ENCODE results near the gene LRCH4. TPM values are rescaled to one million over a fixed set of nuclear protein-coding genes. Genes with fewer than 3 reads are reported as not detected.
A peak's percentile ranks its signal among the peaks of the same experiment; 100 is the strongest.

LRCH4 gene
- total and polyA plus RNA-seq, 5 donors: 29.0 to 36.0 (median 33.4) TPM

- Histone ChIP-seq H3K4me1 (ENCODE audit: control insufficient read depth, insufficient read depth, low read length) (peaks cover 2% of the 10 kb centered on the region), H3K27ac (ENCODE audit: low read length) (no peak overlapping the region), H3K4me3 (ENCODE audit: low read length) (no peak overlapping the region), H3K9me3 (ENCODE audit: control insufficient read depth, low read length) (no peaks in the 10 kb centered on the region), H3K27me3 (ENCODE audit: control insufficient read depth, insufficient read depth) (no peaks in the 10 kb centered on the region)
- intact Hi-C loops (cut with DNase I): loop anchor here in 1 of 4 donors (10.0 kb wide), 1 partner anchor 94 kb away; the partner anchor contains the start of gene GNB2
- peak in 2 of 3 donors; percentile 27 to 29 for DNase-seq
- 84% methylated on average over 11 of the region's 11 CpGs for WGBS
- no peak for ATAC-seq
These were observed 5.3 kb downstream of the LRCH4 start for GRCh38 chr7:100580466-100581283.

- Histone ChIP-seq H3K27me3 (ENCODE audit: control insufficient read depth, insufficient read depth) (no peaks in the 10 kb centered on the region), H3K9me3 (ENCODE audit: control insufficient read depth, low read length) (no peaks in the 10 kb centered on the region), H3K27ac (ENCODE audit: low read length) (no peak overlapping the region), H3K4me1 (ENCODE audit: control insufficient read depth, insufficient read depth, low read length) (no peaks in the 10 kb centered on the region), H3K4me3 (ENCODE audit: low read length) (no peak overlapping the region)
- intact Hi-C loops (cut with DNase I): no loop called here
- ATAC-seq (no peak), DNase-seq (peak in 2 of 3 donors; percentile 12 to 43)
- WGBS: 92% methylated on average over 28 of the region's 28 CpGs
These were observed 7.4 kb downstream of the LRCH4 start for GRCh38 chr7:100578246-100579183.

GRCh38 chr7:100577507-100577906, 8.4 kb downstream of the LRCH4 start:
- intact Hi-C loops (cut with DNase I): no loop called here
- DNase-seq: peak in 1 of 3 donors; percentile 50
- H3K4me1 ChIP-seq (ENCODE audit: control insufficient read depth, insufficient read depth, low read length): no peaks in the 10 kb centered on the region
- H3K9me3 ChIP-seq (ENCODE audit: control insufficient read depth, low read length): no peaks in the 10 kb centered on the region
- WGBS: 93% methylated on average over 14 of the region's 14 CpGs
- H3K4me3 ChIP-seq (ENCODE audit: low read length): no peak overlapping the region
- H3K27ac ChIP-seq (ENCODE audit: low read length): no peak overlapping the region
- ATAC-seq: no peak
- no peaks in the 10 kb centered on the region for H3K27me3 ChIP-seq (ENCODE audit: control insufficient read depth, insufficient read depth)

GRCh38 chr7:100577103-100577502, 8.8 kb downstream of the LRCH4 start:
- intact Hi-C loops (cut with DNase I): no loop called here
- DNase-seq (peak in 1 of 3 donors; percentile 66), ATAC-seq (no peak)
- Histone ChIP-seq H3K4me3 (ENCODE audit: low read length) (no peak overlapping the region), H3K4me1 (ENCODE audit: control insufficient read depth, insufficient read depth, low read length) (no peaks in the 10 kb centered on the region), H3K27me3 (ENCODE audit: control insufficient read depth, insufficient read depth) (no peaks in the 10 kb centered on the region), H3K9me3 (ENCODE audit: control insufficient read depth, low read length) (no peaks in the 10 kb centered on the region), H3K27ac (ENCODE audit: low read length) (no peak overlapping the region)
- 95% methylated on average over 24 of the region's 24 CpGs for WGBS

GRCh38 chr7:100576384-100576993, 9.4 kb downstream of the LRCH4 start:
- Histone ChIP-seq H3K9me3 (ENCODE audit: control insufficient read depth, low read length) (no peaks in the 10 kb centered on the region), H3K27ac (ENCODE audit: low read length) (no peak overlapping the region), H3K4me3 (ENCODE audit: low read length) (no peak overlapping the region), H3K27me3 (ENCODE audit: control insufficient read depth, insufficient read depth) (no peaks in the 10 kb centered on the region), H3K4me1 (ENCODE audit: control insufficient read depth, insufficient read depth, low read length) (no peaks in the 10 kb centered on the region)
- WGBS: 96% methylated on average over 13 of the region's 13 CpGs
- intact Hi-C loops (cut with DNase I): no loop called here
- ATAC-seq (no peak), DNase-seq (peak in 1 of 3 donors; percentile 20)

GRCh38 chr7:100575746-100576383, 10.1 kb downstream of the LRCH4 start:
- peak in 1 of 3 donors; percentile 61 for DNase-seq

GRCh38 chr7:100575206-100575631, 10.7 kb downstream of the LRCH4 start:
- H3K4me3 ChIP-seq (ENCODE audit: low read length): no peak overlapping the region
- intact Hi-C loops (cut with DNase I): no loop called here
- peak in 1 of 3 donors; percentile 52 for DNase-seq
- ATAC-seq: peak in 1 of 2 donors; percentile 2
- 74% methylated on average over 14 of the region's 14 CpGs for WGBS
- no peaks in the 10 kb centered on the region for H3K4me1 ChIP-seq (ENCODE audit: control insufficient read depth, insufficient read depth, low read length)
- H3K27ac ChIP-seq (ENCODE audit: low read length): no peak overlapping the region
- no peaks in the 10 kb centered on the region for H3K27me3 ChIP-seq (ENCODE audit: control insufficient read depth, insufficient read depth)
- H3K9me3 ChIP-seq (ENCODE audit: control insufficient read depth, low read length): no peaks in the 10 kb centered on the region

More at GRCh38 chr7:100575746-100576383, 10.1 kb downstream of the LRCH4 start:
- no peaks in the 10 kb centered on the region for H3K9me3 ChIP-seq (ENCODE audit: control insufficient read depth, low read length)
- H3K4me3 ChIP-seq (ENCODE audit: low read length): no peak overlapping the region
- no peak for ATAC-seq
- no peak overlapping the region for H3K27ac ChIP-seq (ENCODE audit: low read length)
- H3K27me3 ChIP-seq (ENCODE audit: control insufficient read depth, insufficient read depth): no peaks in the 10 kb centered on the region
- no peaks in the 10 kb centered on the region for H3K4me1 ChIP-seq (ENCODE audit: control insufficient read depth, insufficient read depth, low read length)
- intact Hi-C loops (cut with DNase I): no loop called here
- 89% methylated on average over 17 of the region's 17 CpGs for whole genome bisulfite sequencing

GRCh38 chr7:100574362-100575205, 11.3 kb downstream of the LRCH4 start:
- intact Hi-C loops (cut with DNase I): no loop called here
- WGBS: 90% methylated on average over 44 of the region's 44 CpGs

GRCh38 chr7:100573691-100574361, 12.1 kb downstream of the LRCH4 start, which contains the start of gene SAP25:
Gene SAP25, minus strand, starts transcription at chr7:100573900. Its CDS starts 158 bp downstream, at chr7:100573742.
- 87% methylated on average over 70 of the region's 70 CpGs for WGBS
- no peaks in the 10 kb centered on the region for H3K27me3 ChIP-seq (ENCODE audit: control insufficient read depth, insufficient read depth)

More at GRCh38 chr7:100574362-100575205, 11.3 kb downstream of the LRCH4 start:
- no peak overlapping the region for H3K4me3 ChIP-seq (ENCODE audit: low read length)
- no peaks in the 10 kb centered on the region for H3K27me3 ChIP-seq (ENCODE audit: control insufficient read depth, insufficient read depth)
- no peaks in the 10 kb centered on the region for H3K9me3 ChIP-seq (ENCODE audit: control insufficient read depth, low read length)
- no peak for ATAC-seq
- peak in 1 of 3 donors; percentile 59 for DNase-seq
- no peak overlapping the region for H3K27ac ChIP-seq (ENCODE audit: low read length)
- peaks cover 2% of the 10 kb centered on the region for H3K4me1 ChIP-seq (ENCODE audit: control insufficient read depth, insufficient read depth, low read length)

More at GRCh38 chr7:100573691-100574361, 12.1 kb downstream of the LRCH4 start, which contains the start of gene SAP25:
- ATAC-seq: no peak
- intact Hi-C loops (cut with DNase I): no loop called here
- H3K9me3 ChIP-seq (ENCODE audit: control insufficient read depth, low read length): no peaks in the 10 kb centered on the region
- H3K27ac ChIP-seq (ENCODE audit: low read length): no peak within 1 kb of the TSS
- peaks cover 2% of the 10 kb centered on the region for H3K4me1 ChIP-seq (ENCODE audit: control insufficient read depth, insufficient read depth, low read length)
- DNase-seq: peak in 1 of 3 donors; percentile 65
- no peak within 1 kb of the TSS for H3K4me3 ChIP-seq (ENCODE audit: low read length)

All from right cardiac atrium (tissue), 5 donors.